Measurements from ENCODE around the gene OR2M4. TPM values are rescaled to one million over a fixed set of nuclear protein-coding genes. Genes with fewer than 3 reads are reported as not detected.

OR2M4 gene
- total and polyA plus RNA-seq, 11 donors, result not detected

GRCh38 chr1:248194117-248194516 is 37.1 kb upstream of the OR2M4 start:
- no peaks in the 10 kb centered on the region for H3K4me1 ChIP-seq
- 32 to 52% (median 44%) methylated on average over 1 of the region's 1 CpG for WGBS, 4 donors
- H3K9me3 ChIP-seq, result peaks cover 0 to 15% (median 2%) of the 10 kb centered on the region in 12 donors
- ATAC-seq (no peak), DNase-seq (no peak)
- TF ChIP-seq CTCF (IDR thresholded peaks at IDR 0.05) (no peak), POLR2A (IDR thresholded peaks at IDR 0.05) (no peak)
- H3K27ac ChIP-seq, result no peak overlapping the region
- intact Hi-C loops (cut with DNase I), result no loop called here
- no peaks in the 10 kb centered on the region for H3K36me3 ChIP-seq
- H3K27me3 ChIP-seq, result no peaks in the 10 kb centered on the region
- no peak overlapping the region for H3K4me3 ChIP-seq

DNA sequence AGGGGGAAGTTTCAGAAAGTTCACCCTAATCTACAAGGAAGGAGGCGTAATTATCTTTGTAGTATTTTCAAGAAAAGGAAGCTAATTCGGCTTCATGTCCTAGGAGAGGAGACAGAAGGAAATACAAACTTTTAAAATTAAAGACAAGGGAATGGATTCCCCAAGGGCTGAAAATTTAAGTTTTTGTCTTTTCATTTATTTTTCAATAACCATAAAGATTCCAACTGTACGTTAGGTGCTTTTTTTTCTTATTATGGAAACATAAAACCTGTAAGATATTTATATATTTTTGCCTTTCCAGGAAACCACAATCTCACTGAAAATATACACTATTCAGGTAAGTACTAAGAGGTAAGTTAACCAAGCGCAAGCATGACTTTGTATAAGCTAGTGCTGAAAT is 34.3 kb upstream of the OR2M4 start, which contains the start of gene OR2M3:
OR2M3 (plus strand) TSS at position 301 of the 400 bp plus-strand sequence. CDS start 5,803 bp downstream, outside the sequence.
- H3K4me3 ChIP-seq, result no peak within 1 kb of the TSS
- H3K36me3 ChIP-seq, result no peaks in the 10 kb centered on the region
- peaks cover 0 to 15% (median 0%) of the 10 kb centered on the region in 12 donors for H3K9me3 ChIP-seq
- no peaks in the 10 kb centered on the region for H3K27me3 ChIP-seq
- WGBS, 4 donors, result 42 to 50% (median 46%) methylated on average over 4 of the region's 4 CpGs
- intact Hi-C loops (cut with DNase I), result no loop called here
- no peak for TF ChIP-seq POLR2A (IDR thresholded peaks at IDR 0.05)
- no peak for TF ChIP-seq CTCF (IDR thresholded peaks at IDR 0.05)
- DNase-seq (no peak), ATAC-seq (no peak)
- no peak within 1 kb of the TSS for H3K27ac ChIP-seq
- no peaks in the 10 kb centered on the region for H3K4me1 ChIP-seq

DNA sequence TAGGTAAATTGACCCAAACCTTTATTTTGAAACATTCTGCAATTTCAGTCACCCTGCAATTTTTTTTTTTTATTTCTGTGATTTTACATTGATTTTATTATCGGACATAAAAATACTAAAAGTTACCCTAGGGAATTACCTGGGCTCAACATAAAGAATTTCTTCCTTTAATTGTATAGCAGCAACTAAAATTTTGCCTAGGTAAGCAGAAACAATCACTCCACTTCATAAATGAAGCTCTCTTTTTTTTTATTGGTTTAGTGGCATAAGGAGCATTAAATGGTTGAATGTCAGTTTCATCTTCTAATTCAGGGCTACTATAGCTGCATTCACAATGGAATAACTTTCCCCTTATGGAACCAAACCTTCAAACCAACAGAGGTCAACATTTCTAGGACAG is 15.3 kb upstream of the OR2M4 start:
- Histone ChIP-seq H3K4me3 (no peak overlapping the region), H3K4me1 (no peaks in the 10 kb centered on the region), H3K27ac (no peak overlapping the region), H3K27me3 (no peaks in the 10 kb centered on the region), H3K36me3 (no peaks in the 10 kb centered on the region), H3K9me3 (peaks cover 0 to 21% (median 0%) of the 10 kb centered on the region in 12 donors)
- DNase-seq (no peak), ATAC-seq (no peak)
- WGBS, 4 donors, result 91 to 97% (median 94%) methylated on average over 1 of the region's 1 CpG
- intact Hi-C loops (cut with DNase I), result no loop called here
- TF ChIP-seq POLR2A (IDR thresholded peaks at IDR 0.05) (no peak), CTCF (IDR thresholded peaks at IDR 0.05) (no peak)

DNA sequence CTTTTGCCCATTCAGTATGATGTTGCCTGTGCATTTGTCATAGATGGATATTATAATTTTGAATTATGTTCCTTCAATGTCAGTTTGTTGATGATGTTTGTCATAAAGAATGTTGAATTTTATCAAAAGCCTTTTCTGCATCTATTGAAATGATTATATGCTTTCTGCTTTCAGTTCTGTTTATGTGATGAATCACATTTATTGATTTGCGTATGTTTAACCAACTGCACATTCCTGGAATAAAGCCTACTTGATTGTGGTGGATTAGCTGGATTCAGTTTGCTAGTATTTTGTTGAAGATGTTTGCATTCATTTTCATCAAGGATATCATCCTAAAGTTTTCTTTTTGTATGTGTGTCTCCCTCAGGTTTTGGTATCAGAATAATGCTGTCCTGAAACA is 5.7 kb upstream of the OR2M4 start:
- no peak for TF ChIP-seq CTCF (IDR thresholded peaks at IDR 0.05)
- no peak for TF ChIP-seq POLR2A (IDR thresholded peaks at IDR 0.05)
- no peaks in the 10 kb centered on the region for H3K36me3 ChIP-seq
- peaks cover 0 to 27% (median 0%) of the 10 kb centered on the region in 12 donors for H3K9me3 ChIP-seq
- no peaks in the 10 kb centered on the region for H3K4me1 ChIP-seq
- ATAC-seq, result no peak
- no peak overlapping the region for H3K4me3 ChIP-seq
- H3K27me3 ChIP-seq, result no peaks in the 10 kb centered on the region
- no peak overlapping the region for H3K27ac ChIP-seq
- DNase-seq, result no peak
- intact Hi-C loops (cut with DNase I), result no loop called here
- WGBS, 4 donors, result 73 to 83% (median 75%) methylated on average over 1 of the region's 1 CpG
